Measurements from ENCODE around the gene DPH5.

- TF ChIP-seq CTCF (IDR thresholded peaks at IDR 0.05; ENCODE audit: low read length) (no peak), EZH2 (optimal IDR thresholded peaks at IDR 0.05; ENCODE audit: low read depth, low read length) (no peak)
Measured at GRCh38 chr1:100950337-100950736, 75.2 kb downstream of the DPH5 start.

Measured in MM.1S (cell line).